K562 (cell line): ENCODE data around the gene FKBP8. TPM values are rescaled to one million over a fixed set of nuclear protein-coding genes. Genes with fewer than 3 reads are reported as not detected.

Experiments
- BCL6 ChIP-seq: fragments of 250-450 bp; sonication (Bioruptor Pico); IDR thresholded peaks from 2 replicates; pipeline ENCODE4 v1.4.0; 2020
- CC2D1A ChIP-seq: fragments of 450-650 bp; IDR thresholded peaks from 2 replicates; pipeline ENCODE4 v1.6.1; 2017; ENCODE audit warnings: mild to moderate bottlenecking
- FOXJ2 ChIP-seq: fragments of 200-800 bp; sonication (Bioruptor generic); IDR thresholded peaks from 2 replicates; pipeline ENCODE4 v1.6.1; 2016; ENCODE audit warnings: missing genetic modification characterization, missing compliant biosample characterization
- HDAC1 ChIP-seq, 2 experiments: fragments of 450-650 bp; IDR thresholded peaks; 2 replicates each; pipeline ENCODE4 v1.6.1; 2016 to 2017; ENCODE audit warnings: inconsistent platforms in 1 of 2, mild to moderate bottlenecking in 1 of 2, moderate library complexity in 1 of 2
- KDM4B ChIP-seq, 2 experiments: fragments of 450-650 bp in 1 of 2; sonication (generic) in 1 of 2; IDR thresholded peaks; 2 replicates each; pipeline ENCODE4 v1.6.1; 2016 to 2017; ENCODE audit warnings: borderline replicate concordance in 2 of 2, antibody characterized with exemption in 1 of 2, low read depth in 1 of 2, mild to moderate bottlenecking in 1 of 2
- L3MBTL2 ChIP-seq: fragments of 450-650 bp; IDR thresholded peaks from 2 replicates; pipeline ENCODE4 v1.6.1; 2016; ENCODE audit warnings: mild to moderate bottlenecking, moderate library complexity
- MEF2A ChIP-seq: IDR thresholded peaks from 2 replicates; pipeline ENCODE4 v1.6.1; 2011; ENCODE audit warnings: low read depth, mild to moderate bottlenecking, low read length, moderate library complexity; ENCODE audit not compliant: control insufficient read depth
- NFE2 ChIP-seq: IDR thresholded peaks from 2 replicates; pipeline ENCODE4 v1.6.1; 2014; ENCODE audit warnings: antibody characterized with exemption, low read depth
- NR2C2 ChIP-seq, 2 experiments: fragments of 200-800 bp in 1 of 2; sonication (Bioruptor generic) in 1 of 2; sonication (generic) in 1 of 2; formaldehyde crosslinking in 1 of 2; IDR thresholded peaks; 2 replicates each; pipeline versions ENCODE4 v1.6.1 to v1.8.0; 2016 to 2022; ENCODE audit warnings: mild to moderate bottlenecking in 1 of 2, missing compliant biosample characterization in 1 of 2, missing genetic modification characterization in 1 of 2, missing genetic modification reagents in 1 of 2
- SMARCB1 ChIP-seq: IDR thresholded peaks from 2 replicates; pipeline ENCODE4 v1.6.1; 2011; ENCODE audit warnings: improper control_type of control experiment, low read depth; ENCODE audit not compliant: insufficient read length
- SNAPC5 ChIP-seq: fragments of 250-450 bp; sonication (Bioruptor Pico); IDR thresholded peaks from 2 replicates; pipeline ENCODE4 v1.8.0; 2021; ENCODE audit warnings: moderate library complexity, mild to moderate bottlenecking, inconsistent platforms
- SRSF3 ChIP-seq: fragments of 200-400 bp; formaldehyde crosslinking; IDR thresholded peaks from 2 replicates; pipeline ENCODE4 v1.6.1; 2016; ENCODE audit warnings: mild to moderate bottlenecking, low read length, moderate library complexity; ENCODE audit not compliant: insufficient read depth
- TAF15 ChIP-seq: fragments of 200-400 bp; formaldehyde crosslinking; IDR thresholded peaks from 2 replicates; pipeline ENCODE4 v1.6.1; 2017; ENCODE audit warnings: mild to moderate bottlenecking, low read depth, low read length, moderate library complexity
- TBL1XR1 ChIP-seq, 2 experiments: IDR thresholded peaks; 2 replicates each; pipeline ENCODE4 v1.6.1; 2012; ENCODE audit warnings: improper control_type of control experiment in 2 of 2, low read length in 2 of 2, mild to moderate bottlenecking in 1 of 2
- USF2 ChIP-seq: sonication (generic); formaldehyde crosslinking; IDR thresholded peaks from 2 replicates; pipeline ENCODE4 v1.5.0; 2020; ENCODE audit warnings: missing genetic modification reagents
- ZBTB2 ChIP-seq: fragments of 450-650 bp; IDR thresholded peaks from 2 replicates; pipeline ENCODE4 v1.6.1; 2016; ENCODE audit warnings: antibody characterized with exemption
- ZNF165 ChIP-seq: fragments of 250-450 bp; sonication (Bioruptor Pico); IDR thresholded peaks from 2 replicates; pipeline ENCODE4 v1.4.0; 2020; ENCODE audit warnings: borderline replicate concordance
- ZNF23 ChIP-seq: fragments of 250-450 bp; sonication (Bioruptor Pico); IDR thresholded peaks from 2 replicates; pipeline ENCODE4 v1.4.0; 2020; ENCODE audit warnings: mild to moderate bottlenecking
- ZNF347 ChIP-seq: fragments of 450-650 bp; formaldehyde crosslinking; IDR thresholded peaks from 2 replicates; pipeline ENCODE4 v1.4.0; 2020; ENCODE audit warnings: low read depth, mild to moderate bottlenecking, moderate library complexity
- ZNF398 ChIP-seq: fragments of 250-450 bp; sonication (Bioruptor Pico); IDR thresholded peaks from 2 replicates; pipeline ENCODE4 v1.8.0; 2021; ENCODE audit warnings: moderate library complexity, mild to moderate bottlenecking, inconsistent platforms
- ZNF512 ChIP-seq: IDR thresholded peaks from 2 replicates; pipeline ENCODE4 v1.6.1; 2016; ENCODE audit warnings: missing genetic modification characterization, missing compliant biosample characterization
- ZSCAN29 ChIP-seq: fragments of 450-650 bp; IDR thresholded peaks from 2 replicates; pipeline ENCODE4 v1.6.1; 2017
- polyA plus RNA-seq, 8 experiments: library from polyadenylated mRNA; depleted of rRNA in 4 of 8; stranded (reverse) in 5 of 8; unstranded in 3 of 8; fragments of >200 nt; fragmentation: Nextera tagmentation in 2 of 8; fragmentation: Illumina TruSeq in 1 of 8; extraction: Ambion mirVana in 2 of 8; extraction: Trizol in 1 of 8; gene quantifications; 2 replicates each; pipeline versions ENCODE4 v1.2.1 to v1.2.3, GENCODE V29; 2011 to 2014; ENCODE audit warnings: inconsistent platforms in 1 of 8, missing spikeins in 1 of 8
- total RNA-seq, 7 experiments: library from RNA; depleted of rRNA in 6 of 7; stranded (reverse); fragments of >200 nt in 6 of 7; fragmentation: Illumina TruSeq in 2 of 7; extraction: Trizol in 2 of 7; gene quantifications; 2 replicates each; pipeline versions ENCODE4 v1.2.1 to v1.2.3, GENCODE V29; 2011 to 2021; ENCODE audit warnings: low replicate concordance in 1 of 7

FKBP8 gene
- total and polyA plus RNA-seq, 9 of the 15 experiments (the other 6 are each of a cell fraction or from before 2014, with no cell fraction given): 0.46 to 236 (median 104) TPM

- no peak for TF ChIP-seq ZNF398 (CRISPR knock-in tag)
- no peak for TF ChIP-seq TAF15
- TF ChIP-seq L3MBTL2: peak; percentile 67; the same call in 1 of the 2 replicates
- no peak for TF ChIP-seq MEF2A
- TF ChIP-seq ZNF512 (tag): no peak
- no peak for TF ChIP-seq USF2
- no peak; the same call in 1 of the 2 replicates for TF ChIP-seq CC2D1A
- no peak for TF ChIP-seq ZSCAN29
- no peak for TF ChIP-seq BCL6 (CRISPR knock-in tag)
- no peak for TF ChIP-seq KDM4B (IDR thresholded peaks at IDR 0.05; ENCODE audit: borderline replicate concordance in 2 of 2, low read depth in 1 of 2)
- no peak for TF ChIP-seq ZNF23 (CRISPR knock-in tag)
- 0 out of 4 replicates have a peak, but pooled peaks of 1 of the 2 experiments have one; percentile 58 for TF ChIP-seq HDAC1 (IDR thresholded peaks at IDR 0.05)
- no peak for TF ChIP-seq ZNF165
- TF ChIP-seq ZNF347 (CRISPR knock-in tag): no peak
- TF ChIP-seq SMARCB1: no peak
- no peak for TF ChIP-seq NFE2
- TF ChIP-seq NR2C2 (CRISPR knock-in tag; IDR thresholded peaks at IDR 0.05): no peak
- TF ChIP-seq NR2C2 (tag; IDR thresholded peaks at IDR 0.05): no peak; the same call in 1 of the 2 replicates
- no peak for TF ChIP-seq SRSF3
- TF ChIP-seq FOXJ2 (tag): no peak
- no peak for TF ChIP-seq ZBTB2
- TF ChIP-seq TBL1XR1 (IDR thresholded peaks at IDR 0.05; ENCODE audit: low read length in 2 of 2): no peak
- no peak for TF ChIP-seq SNAPC5 (CRISPR knock-in tag)
These were observed 23.2 kb downstream of the FKBP8 start (continued) for GRCh38 chr19:18519962-18520847.
